GM19438 (cell line): ENCODE results near the gene DNAJC4.

Source experiments
- ATAC-seq: cut with Tn5 transposase; IDR thresholded peaks from one replicate; pipeline ENCODE4 v1.9.1; 2021; ENCODE audit warnings: low read depth; ENCODE audit not compliant: unreplicated experiment

The DNAJC4 gene

GRCh38 chr11:64255135-64256128 lies 25.1 kb downstream of the DNAJC4 start:
- no peak for ATAC-seq

DNA sequence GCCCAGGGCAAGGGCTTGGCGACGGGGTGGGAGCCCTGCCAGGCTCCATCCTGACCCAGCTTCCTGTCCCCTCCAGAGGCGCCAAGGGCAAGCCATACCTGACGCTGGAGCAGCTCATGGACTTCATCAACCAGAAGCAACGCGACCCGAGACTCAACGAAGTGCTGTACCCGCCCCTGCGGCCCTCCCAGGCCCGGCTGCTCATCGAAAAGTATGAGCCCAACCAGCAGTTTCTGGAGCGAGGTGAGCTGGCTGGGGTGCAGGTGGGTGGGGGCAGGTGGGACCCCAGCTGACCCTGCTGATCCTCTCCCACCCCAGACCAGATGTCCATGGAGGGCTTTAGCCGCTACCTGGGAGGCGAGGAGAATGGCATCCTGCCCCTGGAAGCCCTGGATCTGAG lies 26.0 kb downstream of the DNAJC4 start:
- ATAC-seq, result no peak

DNA sequence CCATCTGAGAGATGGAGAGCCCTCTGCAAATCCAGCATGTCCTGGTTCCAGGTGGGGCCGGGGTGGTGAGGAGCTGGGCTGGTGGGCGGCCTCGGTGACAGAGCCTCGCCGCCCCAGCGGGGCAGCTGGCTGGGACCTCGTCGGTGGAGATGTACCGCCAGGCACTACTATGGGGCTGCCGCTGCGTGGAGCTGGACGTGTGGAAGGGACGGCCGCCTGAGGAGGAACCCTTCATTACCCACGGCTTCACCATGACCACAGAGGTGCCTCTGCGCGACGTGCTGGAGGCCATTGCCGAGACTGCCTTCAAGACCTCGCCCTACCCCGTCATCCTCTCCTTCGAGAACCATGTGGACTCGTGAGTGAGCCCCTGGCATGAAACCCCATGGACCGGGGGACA lies 28.0 kb downstream of the DNAJC4 start:
- no peak for ATAC-seq

GRCh38 chr11:64258946-64259532 lies 28.7 kb downstream of the DNAJC4 start:
- ATAC-seq, result no peak

DNA sequence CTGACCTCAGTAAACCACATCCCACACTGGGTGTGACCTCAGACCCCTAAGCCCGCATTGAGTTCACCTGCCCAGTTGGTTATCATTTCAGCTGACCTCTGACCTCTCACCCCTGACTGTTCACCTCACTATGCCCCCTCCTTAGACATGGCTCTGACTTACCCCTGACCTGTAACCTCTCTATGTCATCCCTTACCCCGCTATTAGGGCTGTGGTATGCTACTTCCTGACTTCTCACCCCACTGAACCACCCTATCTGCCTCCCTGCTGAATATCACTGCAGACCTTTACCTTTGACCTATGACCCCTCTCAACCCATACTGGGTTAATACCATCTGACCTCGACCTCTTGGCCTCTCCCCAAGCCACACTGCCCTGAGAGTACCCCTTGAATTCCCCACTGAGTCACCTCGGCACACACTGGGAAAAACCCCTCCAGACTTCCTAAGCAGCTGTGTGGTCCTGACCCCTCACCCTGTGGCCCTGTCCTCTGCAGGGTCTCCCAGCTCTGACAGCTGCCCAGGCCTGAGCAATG lies 29.3 kb downstream of the DNAJC4 start:
- ATAC-seq, result no peak

DNA sequence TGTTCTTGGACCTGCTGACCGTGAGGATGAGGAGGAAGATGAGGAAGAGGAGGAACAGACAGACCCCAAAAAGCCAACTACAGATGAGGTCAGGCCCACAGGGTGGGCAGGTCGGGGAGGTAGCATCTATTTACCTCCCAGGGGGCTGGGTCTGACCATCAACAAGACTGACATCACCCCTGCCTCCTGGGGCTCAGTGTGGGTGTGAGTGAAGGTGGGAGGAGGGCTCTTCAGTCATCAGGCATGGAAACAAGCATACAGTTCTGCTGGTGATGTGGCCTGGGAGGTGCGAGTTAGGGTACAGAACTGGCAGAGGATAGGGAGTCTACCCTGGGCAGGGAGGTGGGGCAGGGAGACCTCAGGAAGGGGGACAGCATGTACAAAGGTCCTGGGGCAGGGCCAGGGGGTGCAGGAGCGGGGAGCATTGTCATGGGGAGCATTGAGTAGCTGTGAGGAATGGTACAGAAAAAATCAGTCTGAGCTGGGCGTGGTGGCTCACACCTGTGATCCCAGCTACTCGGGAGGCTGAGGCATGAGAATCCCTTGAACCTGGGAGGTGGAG lies 29.9 kb downstream of the DNAJC4 start:
- ATAC-seq, result no peak

GRCh38 chr11:64261556-64262080 lies 31.3 kb downstream of the DNAJC4 start:
- no peak for ATAC-seq

- no peak for ATAC-seq
These were observed 32.1 kb downstream of the DNAJC4 start for GRCh38 chr11:64262271-64263002.

- no peak for ATAC-seq
These were observed 32.9 kb downstream of the DNAJC4 start for GRCh38 chr11:64263021-64263946.

GRCh38 chr11:64263947-64264317 lies 33.6 kb downstream of the DNAJC4 start:
- ATAC-seq, result no peak

- ATAC-seq, result no peak
These were observed 34.1 kb downstream of the DNAJC4 start for GRCh38 chr11:64264371-64264852.

GRCh38 chr11:64265176-64266160 lies 35.1 kb downstream of the DNAJC4 start:
- no peak for ATAC-seq

GRCh38 chr11:64266339-64266738 lies 36.0 kb downstream of the DNAJC4 start:
- ATAC-seq, result no peak

GRCh38 chr11:64267207-64267945 lies 37.0 kb downstream of the DNAJC4 start:
- ATAC-seq, result no peak

GRCh38 chr11:64268025-64268892 lies 37.9 kb downstream of the DNAJC4 start:
- ATAC-seq, result no peak

GRCh38 chr11:64268893-64269539 lies 38.7 kb downstream of the DNAJC4 start:
- ATAC-seq, result peak; percentile 7
